ENCODE results near the gene CYBB.
A peak's percentile ranks its signal among the peaks of the same experiment; 100 is the strongest.

The CYBB gene

GRCh38 chrX:37846141-37846540, 66.3 kb downstream of the CYBB start:
- DNase-seq: no peak

GRCh38 chrX:37846558-37846933, 66.7 kb downstream of the CYBB start:
- no peak for DNase-seq

- peak; percentile 85 for DNase-seq
Measured at GRCh38 chrX:37846934-37847732, 67.3 kb downstream of the CYBB start, which contains the start of gene DYNLT3. Gene DYNLT3, minus strand, starts transcription at chrX:37847571. Its CDS starts 61 bp downstream, at chrX:37847510.

- no peak for DNase-seq
Measured at GRCh38 chrX:37847733-37848197, 67.9 kb downstream of the CYBB start.

- DNase-seq: no peak
Measured at GRCh38 chrX:37854148-37854547, 74.3 kb downstream of the CYBB start.

GRCh38 chrX:37854748-37855147, 74.9 kb downstream of the CYBB start:
- DNase-seq: no peak

GRCh38 chrX:37860721-37861120, 80.9 kb downstream of the CYBB start:
- no peak for DNase-seq

GRCh38 chrX:37862851-37863250, 83.0 kb downstream of the CYBB start:
- no peak for DNase-seq
